ENCODE measurements around the gene RENBP. TPM values are rescaled to one million over a fixed set of nuclear protein-coding genes. Genes with fewer than 3 reads are reported as not detected.

Gene RENBP
- total RNA-seq, 1 donor, result 11.1 TPM

- H3K9me3 ChIP-seq (ENCODE audit: low read depth, low read length), result no peaks in the 10 kb centered on the region
- no peaks in the 10 kb centered on the region for H3K27me3 ChIP-seq (ENCODE audit: insufficient read depth, low read length)
- H3K4me1 ChIP-seq (ENCODE audit: insufficient read depth, low read length), result peaks cover 8% of the 10 kb centered on the region
- H3K4me3 ChIP-seq (ENCODE audit: low read length), result no peak overlapping the region
Observed at GRCh38 chrX:153909024-153909979, 35.1 kb downstream of the RENBP start.

GRCh38 chrX:153908219-153908860 is 36.1 kb downstream of the RENBP start:
- no peak overlapping the region for H3K4me3 ChIP-seq (ENCODE audit: low read length)
- peaks cover 16% of the 10 kb centered on the region for H3K4me1 ChIP-seq (ENCODE audit: insufficient read depth, low read length)

GRCh38 chrX:153907456-153907855 is 37.0 kb downstream of the RENBP start:
- Histone ChIP-seq H3K27me3 (ENCODE audit: insufficient read depth, low read length) (no peaks in the 10 kb centered on the region), H3K4me3 (ENCODE audit: low read length) (no peak overlapping the region), H3K4me1 (ENCODE audit: insufficient read depth, low read length) (peaks cover 25% of the 10 kb centered on the region), H3K9me3 (ENCODE audit: low read depth, low read length) (no peaks in the 10 kb centered on the region)

More at GRCh38 chrX:153908219-153908860, 36.1 kb downstream of the RENBP start:
- H3K27me3 ChIP-seq (ENCODE audit: insufficient read depth, low read length), result no peaks in the 10 kb centered on the region
- no peaks in the 10 kb centered on the region for H3K9me3 ChIP-seq (ENCODE audit: low read depth, low read length)

- Histone ChIP-seq H3K4me1 (ENCODE audit: insufficient read depth, low read length) (peaks cover 36% of the 10 kb centered on the region), H3K9me3 (ENCODE audit: low read depth, low read length) (no peaks in the 10 kb centered on the region), H3K27me3 (ENCODE audit: insufficient read depth, low read length) (no peaks in the 10 kb centered on the region), H3K4me3 (ENCODE audit: low read length) (no peak overlapping the region)
Observed at GRCh38 chrX:153906126-153906917, 38.1 kb downstream of the RENBP start.

- Histone ChIP-seq H3K27me3 (ENCODE audit: insufficient read depth, low read length) (no peaks in the 10 kb centered on the region), H3K9me3 (ENCODE audit: low read depth, low read length) (no peaks in the 10 kb centered on the region), H3K4me3 (ENCODE audit: low read length) (no peak overlapping the region), H3K4me1 (ENCODE audit: insufficient read depth, low read length) (peaks cover 42% of the 10 kb centered on the region)
Observed at GRCh38 chrX:153905481-153906095, 38.9 kb downstream of the RENBP start.

- Histone ChIP-seq H3K4me3 (ENCODE audit: low read length) (no peak within 1 kb of the TSS), H3K27me3 (ENCODE audit: insufficient read depth, low read length) (no peaks in the 10 kb centered on the region), H3K9me3 (ENCODE audit: low read depth, low read length) (no peaks in the 10 kb centered on the region), H3K4me1 (ENCODE audit: insufficient read depth, low read length) (peaks cover 46% of the 10 kb centered on the region)
Observed at GRCh38 chrX:153903991-153904957, 40.2 kb downstream of the RENBP start, which contains the start of gene AVPR2. Gene AVPR2, plus strand, starts transcription at chrX:153904673. Its CDS starts 473 bp downstream, at chrX:153905146.

- H3K9me3 ChIP-seq (ENCODE audit: low read depth, low read length), result no peaks in the 10 kb centered on the region
- H3K4me1 ChIP-seq (ENCODE audit: insufficient read depth, low read length), result peaks cover 46% of the 10 kb centered on the region
- no peak overlapping the region for H3K4me3 ChIP-seq (ENCODE audit: low read length)
- no peaks in the 10 kb centered on the region for H3K27me3 ChIP-seq (ENCODE audit: insufficient read depth, low read length)
Observed at GRCh38 chrX:153903238-153903980, 41.0 kb downstream of the RENBP start.

- Histone ChIP-seq H3K9me3 (ENCODE audit: low read depth, low read length) (no peaks in the 10 kb centered on the region), H3K4me3 (ENCODE audit: low read length) (no peak overlapping the region), H3K27me3 (ENCODE audit: insufficient read depth, low read length) (no peaks in the 10 kb centered on the region), H3K4me1 (ENCODE audit: insufficient read depth, low read length) (peaks cover 46% of the 10 kb centered on the region)
Observed at GRCh38 chrX:153902385-153902784, 42.1 kb downstream of the RENBP start.

- H3K27me3 ChIP-seq (ENCODE audit: insufficient read depth, low read length), result no peaks in the 10 kb centered on the region
- H3K4me1 ChIP-seq (ENCODE audit: insufficient read depth, low read length), result peaks cover 46% of the 10 kb centered on the region
- H3K9me3 ChIP-seq (ENCODE audit: low read depth, low read length), result no peaks in the 10 kb centered on the region
- no peak overlapping the region for H3K4me3 ChIP-seq (ENCODE audit: low read length)
Observed at GRCh38 chrX:153901753-153902140, 42.7 kb downstream of the RENBP start.

GRCh38 chrX:153900831-153901752 is 43.4 kb downstream of the RENBP start:
- Histone ChIP-seq H3K27me3 (ENCODE audit: insufficient read depth, low read length) (no peaks in the 10 kb centered on the region), H3K9me3 (ENCODE audit: low read depth, low read length) (no peaks in the 10 kb centered on the region), H3K4me3 (ENCODE audit: low read length) (no peak overlapping the region), H3K4me1 (ENCODE audit: insufficient read depth, low read length) (peaks cover 46% of the 10 kb centered on the region)

- no peaks in the 10 kb centered on the region for H3K9me3 ChIP-seq (ENCODE audit: low read depth, low read length)
- H3K27me3 ChIP-seq (ENCODE audit: insufficient read depth, low read length), result no peaks in the 10 kb centered on the region
- H3K4me3 ChIP-seq (ENCODE audit: low read length), result no peak overlapping the region
- H3K4me1 ChIP-seq (ENCODE audit: insufficient read depth, low read length), result peaks cover 26% of the 10 kb centered on the region
Observed at GRCh38 chrX:153897899-153898298, 46.5 kb downstream of the RENBP start.

GRCh38 chrX:153889123-153889522 is 55.3 kb downstream of the RENBP start:
- H3K4me1 ChIP-seq (ENCODE audit: insufficient read depth, low read length), result no peaks in the 10 kb centered on the region

More at GRCh38 chrX:153889123-153889522, 55.3 kb downstream of the RENBP start:
- H3K27me3 ChIP-seq (ENCODE audit: insufficient read depth, low read length), result peaks cover 12% of the 10 kb centered on the region
- no peak overlapping the region for H3K4me3 ChIP-seq (ENCODE audit: low read length)
- no peaks in the 10 kb centered on the region for H3K9me3 ChIP-seq (ENCODE audit: low read depth, low read length)

Measured in mononuclear cell (primary cell).